ENCODE results near the gene TMEM52.
"Not testable (repeated sequence)": the region's sequence is repeated elsewhere in the genome, so short reads cannot be mapped to it uniquely, and the experiment has no call there.

The TMEM52 gene

DNA sequence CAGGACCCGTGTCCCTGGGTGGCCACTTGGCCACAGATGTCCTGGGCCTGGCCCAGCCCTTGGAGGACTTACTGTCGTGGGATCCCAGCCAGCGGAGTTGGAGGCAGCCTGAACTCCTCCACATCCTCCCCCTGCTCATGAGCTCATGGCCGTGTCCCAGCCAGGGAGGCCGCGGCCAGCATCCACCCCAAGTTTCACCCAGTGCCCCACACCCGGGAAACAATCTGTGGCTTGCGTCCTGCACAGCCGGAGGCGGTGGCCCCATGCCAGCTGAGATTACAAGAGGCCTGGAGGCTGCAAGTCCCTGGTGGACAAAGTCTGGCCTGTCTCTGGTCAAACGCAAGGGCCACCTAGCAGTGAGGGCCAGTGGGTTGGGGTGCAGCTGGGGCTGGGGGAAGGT, 27.5 kb upstream of the TMEM52 start:
- DNase-seq (ENCODE audit: low read depth), result no peak

DNA sequence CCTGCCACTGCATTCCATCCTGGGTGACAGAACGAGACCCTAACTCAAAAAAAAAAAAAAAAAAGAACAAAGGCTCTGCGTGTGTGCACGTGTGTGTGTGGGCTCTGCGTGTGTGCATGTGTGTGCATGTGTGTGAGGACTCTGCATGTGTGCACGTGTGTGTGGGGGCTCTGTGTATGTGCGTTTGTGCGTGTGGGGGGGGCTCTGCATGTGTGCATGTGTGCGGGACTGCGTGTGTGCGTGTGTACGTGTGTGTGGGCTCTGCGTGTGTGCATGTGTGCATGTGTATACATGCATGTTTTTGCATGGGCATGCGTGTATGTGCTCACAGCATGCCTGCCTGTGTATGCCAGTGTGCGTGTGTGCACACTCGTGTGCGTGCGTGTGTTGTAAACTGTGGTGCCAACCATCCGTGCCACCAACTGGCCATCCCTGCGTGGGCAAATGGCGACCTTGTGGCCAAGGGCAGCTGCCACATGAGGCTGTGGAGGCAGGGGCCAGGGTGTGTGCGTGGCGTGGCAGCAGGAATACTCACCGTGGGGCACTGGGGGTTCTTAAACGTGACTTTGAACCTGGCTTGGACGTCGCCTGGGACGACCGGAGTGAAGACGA, 26.8 kb upstream of the TMEM52 start:
- DNase-seq (ENCODE audit: low read depth), result no peak

DNA sequence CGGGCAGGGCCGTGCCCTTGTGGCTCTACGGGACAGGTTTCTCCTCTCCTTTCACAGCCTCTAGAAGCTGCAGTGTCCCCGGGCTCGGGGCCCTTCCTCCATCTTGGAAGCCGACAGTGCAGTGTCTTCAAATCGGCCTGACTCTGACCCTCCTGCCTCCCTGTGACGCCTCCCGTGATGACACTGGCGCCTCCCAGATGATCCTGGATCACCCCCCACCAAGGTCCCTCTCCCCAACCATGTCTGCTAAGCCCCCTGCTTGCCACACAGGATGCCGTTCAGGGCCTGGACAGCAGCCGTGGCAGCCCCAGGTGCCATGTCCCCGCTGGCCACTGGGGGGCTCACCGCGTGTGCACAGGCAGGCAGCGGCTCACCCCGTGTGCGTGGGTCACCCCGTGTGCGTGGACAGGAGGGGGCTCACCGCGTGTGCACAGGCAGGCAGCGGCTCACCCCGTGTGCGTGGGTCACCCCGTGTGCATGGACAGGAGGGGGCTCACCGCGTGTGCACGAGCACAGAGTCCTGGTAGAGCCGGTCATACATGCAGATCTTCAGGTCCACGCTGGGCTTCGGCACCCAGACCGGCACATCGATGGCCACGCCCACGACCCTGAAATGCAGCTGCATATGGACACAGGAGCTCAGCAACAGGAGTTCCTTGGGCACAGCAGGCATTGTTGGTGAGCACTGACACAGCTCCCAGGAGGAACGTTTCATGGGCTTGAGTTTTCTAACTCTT, 24.9 kb upstream of the TMEM52 start:
- peak; percentile 30 for DNase-seq (ENCODE audit: low read depth)

DNA sequence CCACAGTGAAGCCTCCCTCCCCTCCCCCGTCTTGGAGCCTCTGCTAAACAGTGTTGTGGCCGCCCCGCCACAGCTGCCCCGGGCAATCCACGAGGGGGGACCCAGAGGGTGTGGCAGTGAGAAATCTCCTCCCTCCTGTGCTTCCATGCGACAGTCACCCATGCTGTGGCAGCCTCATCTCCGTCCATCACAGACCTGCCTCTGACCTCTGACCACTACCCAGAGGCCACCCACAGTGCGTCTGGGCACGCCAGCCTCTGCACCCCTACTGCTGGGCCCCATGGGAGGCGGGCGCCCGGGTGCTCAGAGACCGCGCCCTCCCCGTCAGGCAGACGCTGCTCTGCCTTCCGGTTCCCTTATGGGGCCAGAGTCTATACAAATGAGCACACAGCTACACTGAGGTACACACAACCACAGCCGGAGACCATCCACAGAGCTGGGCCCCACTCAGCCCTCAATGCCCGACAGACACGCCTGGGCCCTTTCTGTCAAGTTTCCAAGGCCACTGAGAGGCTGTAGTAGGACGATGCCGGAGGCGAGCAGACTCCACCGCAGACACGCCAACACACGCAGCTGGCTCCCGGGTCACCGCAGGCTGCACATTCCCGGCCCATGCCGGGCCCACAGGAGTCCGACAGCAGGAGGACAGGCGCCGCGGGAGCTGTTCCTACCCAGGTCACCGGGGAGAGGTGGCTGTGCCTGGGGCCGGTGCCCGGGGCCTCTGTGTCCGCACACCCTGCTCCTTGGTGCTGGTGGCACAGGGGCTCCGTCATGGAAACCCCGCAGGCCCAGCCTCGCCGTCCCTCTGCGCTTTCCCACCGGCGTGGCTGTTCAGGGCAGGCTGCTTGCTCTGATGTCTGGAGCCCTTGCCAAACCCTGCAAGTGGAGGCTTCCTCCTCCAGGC, 23.9 kb upstream of the TMEM52 start:
- no peak for DNase-seq (ENCODE audit: low read depth)

GRCh38 chr1:1941868-1942752, 23.0 kb upstream of the TMEM52 start:
- DNase-seq (ENCODE audit: low read depth), result no peak

GRCh38 chr1:1941211-1941841, 22.2 kb upstream of the TMEM52 start:
- no peak for DNase-seq (ENCODE audit: low read depth)

DNA sequence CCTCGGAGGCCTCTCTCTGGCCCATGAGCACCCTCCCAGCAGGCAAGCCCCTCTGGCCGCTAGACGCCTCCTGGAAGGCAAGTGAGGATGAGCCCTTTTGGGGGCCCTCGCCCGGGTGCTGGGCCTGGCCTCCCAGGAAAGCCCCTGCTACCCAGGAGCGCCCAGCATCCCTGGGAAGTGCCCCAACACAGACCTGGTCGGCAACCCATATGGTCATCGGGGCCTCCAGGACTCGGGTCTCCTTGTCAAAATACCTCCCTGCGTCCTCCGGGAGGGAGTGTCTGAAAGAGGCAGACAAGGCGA, 21.0 kb upstream of the TMEM52 start:
- DNase-seq (ENCODE audit: low read depth), result no peak

GRCh38 chr1:1939296-1940122, 20.4 kb upstream of the TMEM52 start:
- DNase-seq (ENCODE audit: low read depth), result no peak

- DNase-seq (ENCODE audit: low read depth), result no peak
Measured at GRCh38 chr1:1938613-1939295, 19.7 kb upstream of the TMEM52 start.

DNA sequence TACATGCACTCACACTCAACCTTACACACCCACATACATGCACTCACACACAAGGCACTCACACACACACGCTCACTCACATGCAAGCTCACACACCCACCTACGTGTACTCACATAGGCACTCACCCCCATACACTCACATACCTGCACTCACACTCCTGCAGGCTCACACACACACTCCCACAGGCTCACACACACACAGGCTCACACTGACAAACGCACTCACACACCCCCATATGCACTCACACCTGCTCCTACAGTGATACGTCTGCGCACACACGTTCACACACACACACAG, 19.1 kb upstream of the TMEM52 start:
- no peak for DNase-seq (ENCODE audit: low read depth)

- DNase-seq (ENCODE audit: low read depth), result no peak
Measured at GRCh38 chr1:1937549-1938275, 18.6 kb upstream of the TMEM52 start.

DNA sequence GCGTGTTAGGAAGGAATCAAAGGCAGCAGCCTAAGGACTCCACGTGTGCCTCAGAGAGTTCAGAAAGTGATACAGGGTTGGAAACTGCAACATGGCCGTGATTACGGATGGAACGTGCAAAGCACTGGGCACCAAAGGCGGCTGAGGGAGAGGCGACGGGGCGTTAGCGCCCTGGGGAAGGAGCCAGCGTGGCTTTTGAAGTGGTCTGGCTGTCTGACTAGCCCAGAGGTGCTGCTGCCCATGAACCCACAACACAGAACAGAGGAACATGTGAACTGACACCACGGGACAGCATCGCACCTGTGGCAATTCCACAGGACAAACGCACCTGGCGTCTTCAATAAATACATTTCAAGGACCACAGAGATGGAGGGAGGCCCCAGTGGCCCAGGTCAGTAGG, 18.0 kb upstream of the TMEM52 start:
- DNase-seq (ENCODE audit: low read depth), result no peak

DNA sequence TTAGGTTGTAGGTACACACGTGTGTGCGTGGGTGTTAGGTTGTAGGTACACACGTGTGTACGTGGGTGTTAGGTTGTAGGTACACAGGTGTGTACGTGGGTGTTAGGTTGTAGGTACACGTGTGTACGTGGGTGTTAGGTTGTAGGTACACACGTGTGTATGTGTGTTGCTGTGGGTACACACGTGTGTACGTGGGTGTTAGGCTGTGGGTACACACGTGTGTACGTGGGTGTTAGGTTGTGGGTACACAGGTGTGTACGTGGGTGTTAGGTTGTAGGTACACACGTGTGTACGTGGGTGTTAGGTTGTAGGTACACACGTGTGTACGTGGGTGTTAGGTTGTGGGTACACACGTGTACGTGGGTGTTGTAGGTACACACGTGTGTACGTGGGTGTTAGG, 15.8 kb upstream of the TMEM52 start:
- DNase-seq (ENCODE audit: low read depth), result not testable (repeated sequence)

GRCh38 chr1:1929639-1930545, 10.8 kb upstream of the TMEM52 start:
- no peak for DNase-seq (ENCODE audit: low read depth)

DNA sequence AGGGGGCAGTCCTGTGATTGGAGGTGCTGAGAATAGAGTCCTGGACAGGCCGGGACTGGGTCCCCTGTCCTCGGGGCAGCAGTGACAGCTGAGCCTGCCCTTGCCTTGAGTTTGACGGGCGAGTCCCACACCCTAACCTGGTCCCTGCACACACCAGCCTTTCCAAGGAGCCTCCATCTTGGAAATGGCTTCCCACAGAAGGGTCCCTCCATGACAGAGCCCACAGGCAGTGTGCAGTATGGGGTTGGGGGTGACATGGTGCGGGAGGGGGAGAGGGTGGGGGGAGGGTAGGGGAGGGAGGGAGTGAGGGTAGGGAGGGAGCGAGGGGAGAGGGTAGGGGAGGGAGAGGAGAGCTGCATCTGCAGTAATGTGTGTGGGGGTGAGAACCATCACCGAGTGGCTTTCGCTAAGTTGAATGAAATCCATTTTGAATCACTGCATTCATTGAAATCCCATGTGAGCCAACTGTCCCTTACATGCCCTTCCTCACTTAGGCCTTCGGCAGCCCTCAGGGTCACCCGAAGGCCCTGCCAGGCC, 10.1 kb upstream of the TMEM52 start:
- no peak for DNase-seq (ENCODE audit: low read depth)

DNA sequence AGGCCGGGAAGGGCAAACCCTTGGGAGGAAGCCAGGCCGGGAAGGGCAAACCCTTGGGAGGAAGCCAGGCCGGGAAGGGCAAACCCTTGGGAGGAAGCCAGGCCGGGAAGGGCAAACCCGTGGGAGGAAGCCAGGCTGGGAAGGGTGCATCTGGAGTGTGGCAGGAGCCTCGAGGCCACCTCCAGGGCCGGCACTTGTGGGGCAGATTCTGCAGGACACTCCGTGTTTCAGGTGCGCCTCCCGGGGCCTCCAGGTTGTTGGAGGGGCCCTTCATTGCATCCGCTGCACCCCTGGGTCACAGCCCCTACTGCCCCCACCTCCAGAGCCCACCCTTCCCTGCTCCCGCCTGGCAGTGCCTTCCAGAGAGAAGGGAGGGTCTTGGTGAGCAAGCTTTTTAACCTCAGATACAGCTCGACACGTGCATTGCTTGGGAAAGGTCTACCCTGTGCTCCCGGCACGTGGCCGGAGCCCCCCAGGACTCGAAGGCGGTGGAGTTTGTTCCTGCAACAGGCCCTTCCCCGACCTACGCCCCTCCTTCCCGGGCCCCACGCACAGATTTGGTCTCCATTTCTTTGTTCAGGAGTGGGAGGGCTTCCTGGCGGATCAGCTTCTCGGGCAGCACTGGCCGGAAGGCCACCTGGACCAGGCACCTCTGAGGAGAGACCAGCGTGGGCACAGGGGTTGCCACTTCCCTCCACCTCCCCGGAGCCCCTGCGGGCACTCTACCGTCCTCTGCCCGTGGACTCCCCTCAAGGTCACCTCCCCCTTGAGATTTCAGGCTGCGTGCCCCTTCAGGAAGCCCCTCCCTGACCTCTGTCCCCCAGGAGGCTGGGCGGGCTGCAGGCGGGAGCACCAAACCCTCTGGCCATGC, 9.4 kb upstream of the TMEM52 start:
- DNase-seq (ENCODE audit: low read depth), result no peak

- DNase-seq (ENCODE audit: low read depth), result no peak
Measured at GRCh38 chr1:1927751-1928150, 8.7 kb upstream of the TMEM52 start.

Measured in stimulated activated CD8-positive, alpha-beta memory T cell treated with anti-CD3 and anti-CD28 coated beads, Interleukin-12 subunit alpha, Interleukin-12 subunit beta, amount 100 ng/mL, for 1 hour (primary cell).